HG02588 (cell line): Measurements from ENCODE around the gene RAX.
"Not testable (repeated sequence)": the region's sequence is repeated elsewhere in the genome, so short reads cannot be mapped to it uniquely, and the experiment has no call there.

Source experiments
- ATAC-seq: cut with Tn5 transposase; IDR thresholded peaks from one replicate; pipeline ENCODE4 v1.9.1; 2021; ENCODE audit warnings: mild to moderate bottlenecking, moderate library complexity; ENCODE audit not compliant: unreplicated experiment

The RAX gene

DNA sequence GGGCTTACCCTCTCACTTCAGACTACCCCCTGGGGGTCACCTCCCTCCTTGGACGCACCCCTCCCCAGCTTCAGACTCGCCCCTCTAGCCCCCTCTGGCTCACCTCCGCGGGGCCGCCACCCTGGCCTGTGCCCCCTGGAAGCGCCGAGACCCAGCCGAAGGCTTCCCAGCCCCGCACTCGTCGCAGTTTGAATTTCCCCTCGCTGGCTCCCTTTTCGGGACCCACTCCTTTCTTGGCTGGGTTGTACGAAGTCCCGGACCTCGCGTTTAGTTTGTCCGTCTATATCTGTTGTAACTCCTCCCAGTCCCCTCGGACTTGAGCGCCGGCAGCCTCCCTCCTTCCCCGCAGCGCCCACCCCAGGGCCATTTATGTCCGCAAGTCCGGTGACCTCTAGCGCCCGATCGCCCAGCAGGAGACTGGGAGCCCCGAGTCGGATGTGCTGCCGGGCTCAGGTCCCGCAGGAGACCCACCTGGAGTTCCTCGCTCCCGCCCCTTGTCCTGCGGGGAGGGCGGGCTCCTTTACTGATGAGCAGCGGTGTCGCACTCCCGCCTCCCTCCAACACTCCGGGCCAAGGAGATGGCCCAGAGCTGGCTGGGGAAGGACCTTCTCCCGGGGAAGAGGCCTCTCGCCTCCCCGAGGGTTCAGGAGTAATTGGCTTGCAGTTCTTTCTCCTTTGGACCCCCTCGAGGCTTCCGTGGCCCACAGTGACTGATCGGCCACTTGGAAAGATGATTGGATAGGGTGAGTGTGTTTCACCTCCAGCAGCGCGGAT, 692 bp upstream of the RAX start:
- no peak for ATAC-seq

DNA sequence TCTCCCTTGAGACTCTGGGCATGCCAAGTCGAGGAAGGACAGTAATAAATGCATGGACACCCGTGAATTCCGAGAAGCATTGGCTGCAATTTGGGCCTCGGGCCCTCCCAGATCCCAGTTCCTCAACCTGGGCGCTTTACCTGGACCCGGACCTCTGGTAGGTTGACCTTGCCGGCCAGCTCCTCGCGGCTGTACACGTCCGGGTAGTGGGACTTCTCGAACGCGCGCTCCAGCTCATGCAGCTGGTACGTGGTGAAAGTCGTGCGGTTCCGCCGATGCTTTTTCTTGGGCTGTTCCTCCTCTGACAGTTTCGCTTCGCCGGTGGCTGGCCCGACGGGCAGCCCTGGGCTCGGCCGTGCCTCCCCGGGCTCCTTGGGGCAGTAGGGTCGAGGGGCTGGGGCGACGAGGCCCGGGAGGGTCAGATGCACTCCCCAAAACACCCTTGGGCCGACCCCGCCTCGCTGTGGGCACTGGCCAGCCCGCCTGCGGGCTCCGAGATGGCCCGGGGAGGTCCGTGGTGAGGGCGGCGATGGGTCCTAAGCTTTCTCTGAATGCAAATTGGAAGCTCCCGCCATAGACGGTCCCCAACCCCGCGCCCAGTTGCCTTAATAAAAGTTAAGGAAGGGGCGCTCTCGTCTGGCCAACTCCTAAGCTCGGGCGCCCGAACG, 899 bp downstream of the RAX start:
- peak; percentile 41 for ATAC-seq

DNA sequence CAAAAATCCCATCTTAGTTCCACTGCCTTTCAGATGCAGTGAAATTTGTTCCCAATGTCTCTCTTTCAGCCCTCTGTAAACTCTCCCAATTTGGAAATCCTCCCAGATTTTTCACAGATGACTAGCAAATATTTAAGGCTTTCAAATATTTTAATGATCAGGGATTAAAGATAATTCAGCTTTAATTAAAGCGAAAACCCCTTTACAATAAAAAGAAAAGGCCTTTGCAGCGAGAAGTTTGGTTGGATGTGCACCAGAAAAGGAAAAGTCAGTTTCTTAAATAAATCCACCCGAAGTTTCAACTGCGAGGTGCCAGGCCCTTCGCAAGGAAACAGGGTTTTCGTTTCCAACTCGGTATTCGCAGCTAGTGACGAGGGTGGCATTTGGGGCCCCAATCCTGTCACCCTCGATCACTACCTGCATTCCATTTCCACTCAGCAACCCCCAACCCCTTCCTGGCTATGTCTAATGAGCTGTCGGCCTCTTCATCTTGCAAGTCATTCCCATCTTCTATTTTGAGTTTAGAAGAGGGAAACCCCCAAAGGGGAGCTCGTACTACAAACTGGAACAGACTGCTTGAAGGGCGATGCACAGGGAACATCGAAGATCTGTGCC, 1.5 kb downstream of the RAX start:
- no peak for ATAC-seq

DNA sequence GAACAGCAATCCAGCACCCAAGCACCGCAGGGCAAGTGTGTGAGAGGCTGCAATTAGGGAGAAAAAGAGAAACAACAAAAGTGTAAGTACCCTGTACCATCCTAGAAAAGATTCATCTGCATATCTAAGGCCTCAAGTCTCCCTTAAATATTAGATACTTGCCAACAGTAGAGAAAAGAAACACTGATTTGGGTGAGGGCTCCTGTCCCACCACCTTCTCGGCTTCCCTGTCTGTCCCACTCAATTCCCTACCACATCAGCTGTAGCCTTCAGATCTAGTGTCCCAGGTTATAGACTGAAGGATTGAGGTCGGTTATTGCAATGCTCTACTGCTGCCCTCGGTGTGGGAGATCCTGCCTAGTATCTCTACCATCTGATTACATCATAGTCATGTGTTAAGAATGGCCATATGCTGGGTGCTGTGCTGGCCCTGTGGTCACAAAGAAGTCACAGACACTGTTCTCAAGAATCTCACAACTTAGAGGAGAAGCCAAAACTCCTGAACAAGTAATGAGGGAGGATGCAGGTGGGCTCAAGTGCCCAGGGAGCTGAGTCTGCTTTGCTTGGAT, 2.5 kb downstream of the RAX start:
- no peak for ATAC-seq

DNA sequence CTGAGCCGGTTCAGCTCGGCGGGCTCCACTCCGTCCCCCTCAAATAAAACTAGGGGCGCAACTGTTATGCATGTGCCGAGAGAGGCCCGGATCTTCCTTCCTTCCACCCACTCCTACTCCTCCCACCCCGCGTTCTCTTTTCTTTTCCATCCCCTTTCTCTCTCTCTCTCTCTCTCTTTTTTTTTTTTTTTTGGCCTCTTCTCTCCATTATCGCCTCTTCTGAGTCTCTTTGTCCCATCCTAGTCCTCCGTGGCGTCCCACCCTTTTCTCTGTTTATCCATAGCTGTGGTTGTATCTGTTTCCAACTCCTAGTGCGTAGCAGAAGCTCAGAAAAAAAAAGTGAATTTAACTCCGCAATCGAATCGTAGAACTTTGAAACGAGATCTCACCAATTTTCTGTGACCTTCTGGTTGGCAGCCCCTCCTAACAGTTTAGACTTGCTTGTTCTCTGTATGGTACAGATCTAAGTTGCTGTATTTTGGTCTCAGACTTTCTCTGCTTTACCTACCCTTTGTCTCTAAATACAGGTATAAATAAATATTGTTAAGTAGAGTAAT, 3.6 kb downstream of the RAX start:
- no peak for ATAC-seq

DNA sequence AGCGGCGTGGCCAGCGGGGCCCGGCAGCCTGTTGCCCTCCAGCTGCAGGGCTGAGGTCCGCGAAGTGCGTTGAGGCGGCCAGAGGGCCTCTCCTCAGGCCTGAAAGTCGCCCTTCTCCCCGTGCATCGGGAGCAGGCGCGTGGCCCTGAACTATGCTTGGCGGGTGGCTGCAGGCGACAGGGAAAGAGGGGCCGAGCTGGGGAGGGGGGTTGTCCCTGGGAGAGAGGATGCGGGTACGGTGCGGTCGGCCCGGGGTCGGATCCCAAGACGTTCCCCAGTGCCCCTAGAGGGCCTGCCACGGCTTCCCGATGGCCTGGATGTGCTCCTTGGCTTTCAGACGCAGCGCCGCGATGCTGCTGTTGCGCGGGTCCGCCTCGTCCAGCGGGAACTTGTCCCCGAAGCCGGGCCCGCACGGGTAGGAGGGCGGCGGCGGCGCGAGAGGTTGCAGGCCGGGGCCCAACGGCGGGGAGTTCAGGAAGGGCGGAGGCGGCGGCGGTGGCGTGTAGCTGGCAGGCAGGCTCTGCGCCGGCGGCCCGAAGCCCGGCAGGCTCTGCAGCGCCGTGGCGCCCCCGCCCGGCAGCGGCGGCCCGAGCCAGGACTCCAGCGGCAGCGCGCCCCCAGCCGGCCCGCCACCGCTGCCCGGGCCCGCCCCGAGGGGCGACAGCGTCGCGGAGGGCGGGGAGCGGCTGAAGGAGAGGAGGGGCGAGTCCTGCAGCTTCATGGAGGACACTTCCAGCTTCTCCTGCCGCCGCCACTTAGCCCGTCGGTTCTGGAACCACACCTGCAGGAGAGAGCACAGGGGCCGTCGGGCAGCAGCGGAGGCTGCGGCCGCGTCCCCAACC, 4.3 kb downstream of the RAX start:
- no peak for ATAC-seq

DNA sequence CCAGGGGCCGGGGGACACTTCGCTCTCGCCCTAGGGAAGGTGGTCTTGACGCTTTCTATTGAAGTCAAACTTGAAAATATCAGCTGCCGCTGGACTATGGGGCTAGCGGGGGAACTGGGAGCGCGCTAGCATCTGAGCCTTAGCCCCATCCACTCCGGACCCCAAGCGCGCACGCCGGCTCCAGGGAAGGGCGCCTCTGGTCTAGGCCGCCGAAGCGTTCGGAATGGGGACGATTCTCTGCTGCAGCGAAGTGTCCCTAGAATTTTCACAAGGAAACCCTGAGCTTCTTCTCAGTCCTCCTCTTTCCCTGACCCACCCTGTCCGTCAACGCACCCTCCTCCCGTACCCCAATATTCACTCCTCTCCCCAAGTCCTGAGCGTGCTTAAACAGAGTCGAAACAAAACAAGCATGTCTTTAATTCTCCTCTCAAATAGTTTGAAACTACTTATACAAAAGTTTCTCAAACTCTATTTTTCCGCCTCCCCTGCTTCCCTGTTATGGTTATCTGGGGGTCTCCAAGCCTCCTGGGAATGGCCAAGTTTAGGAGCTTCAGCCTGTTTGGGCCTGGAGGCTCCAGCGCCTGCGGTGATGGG, 5.0 kb downstream of the RAX start:
- no peak for ATAC-seq

DNA sequence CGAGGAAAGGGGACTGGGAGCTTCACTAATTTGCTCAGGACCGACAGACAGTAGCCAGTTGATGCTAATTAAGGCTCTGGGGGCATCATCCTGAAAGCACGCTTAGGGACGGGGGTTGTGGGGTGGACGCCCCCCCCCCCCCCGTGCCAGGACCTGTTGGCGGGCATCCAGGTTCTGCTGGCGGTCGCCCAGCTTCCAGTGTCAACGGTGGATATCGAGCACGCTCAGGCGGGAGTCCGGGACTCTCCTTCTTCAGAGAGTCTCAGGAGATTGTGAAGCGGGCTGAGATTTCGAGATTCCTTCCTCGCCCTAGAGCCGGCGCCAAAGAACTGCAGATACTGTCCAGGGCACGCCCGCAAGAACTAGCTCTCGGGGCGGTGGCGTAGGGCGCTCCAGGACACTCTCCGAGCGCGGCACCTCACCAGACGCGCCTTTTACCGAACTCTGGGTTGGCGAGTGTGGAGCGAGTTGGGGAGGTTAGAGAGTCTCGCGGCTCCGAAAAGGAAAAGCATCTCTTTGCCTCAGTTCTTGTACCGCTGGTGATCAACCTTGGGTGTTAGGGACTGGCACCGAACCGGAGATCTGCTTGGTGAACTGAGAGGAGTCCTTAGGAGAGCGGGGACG, 5.6 kb downstream of the RAX start:
- ATAC-seq = no peak

DNA sequence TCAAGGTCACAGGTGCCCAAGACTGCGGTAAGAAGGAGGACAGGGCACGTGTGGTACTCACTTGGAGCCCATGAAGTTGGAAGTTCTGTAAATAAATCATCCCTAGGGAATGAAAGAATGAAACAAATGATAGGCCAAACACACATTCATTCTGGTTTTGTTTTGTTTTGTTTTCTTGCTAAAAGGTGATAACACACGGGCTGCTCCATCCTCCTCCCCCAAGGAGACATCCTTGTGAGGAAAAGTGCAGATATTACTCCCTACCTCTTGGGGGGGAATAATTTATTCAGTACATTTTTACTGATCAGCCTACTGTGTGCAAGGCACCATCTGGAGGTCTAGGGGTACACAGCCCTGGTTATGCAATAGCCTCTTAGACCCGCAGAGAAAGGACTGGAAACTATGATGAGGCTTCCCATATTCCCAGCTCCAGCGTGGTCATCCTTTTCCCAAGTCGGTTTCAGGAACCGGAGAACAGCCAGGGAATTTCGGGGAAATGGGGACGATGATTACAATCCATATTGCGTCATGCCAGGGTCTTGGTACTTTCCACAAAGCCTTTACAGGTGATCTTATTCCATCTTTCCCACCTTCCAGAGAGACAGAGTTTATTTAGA, 6.3 kb downstream of the RAX start:
- no peak for ATAC-seq

DNA sequence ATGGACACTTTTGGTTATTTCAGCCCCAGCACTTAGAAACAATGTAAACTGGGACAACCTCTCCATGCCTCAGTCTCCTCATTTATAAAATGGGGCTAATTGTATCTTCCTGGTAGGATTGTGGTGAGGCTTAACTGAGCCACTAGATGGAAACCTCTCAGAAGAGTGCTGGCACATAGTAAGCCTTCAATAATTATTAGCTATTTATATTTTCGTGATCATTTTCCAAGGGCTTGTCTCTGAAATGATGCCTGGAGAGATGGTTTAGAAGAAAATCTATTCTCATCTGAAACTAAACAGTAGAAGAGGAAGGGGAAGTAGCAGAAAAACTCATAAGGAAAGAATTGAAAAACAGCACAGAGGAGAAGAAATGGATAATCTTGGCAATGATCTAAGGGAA, 6.8 kb downstream of the RAX start:
- ATAC-seq = no peak

DNA sequence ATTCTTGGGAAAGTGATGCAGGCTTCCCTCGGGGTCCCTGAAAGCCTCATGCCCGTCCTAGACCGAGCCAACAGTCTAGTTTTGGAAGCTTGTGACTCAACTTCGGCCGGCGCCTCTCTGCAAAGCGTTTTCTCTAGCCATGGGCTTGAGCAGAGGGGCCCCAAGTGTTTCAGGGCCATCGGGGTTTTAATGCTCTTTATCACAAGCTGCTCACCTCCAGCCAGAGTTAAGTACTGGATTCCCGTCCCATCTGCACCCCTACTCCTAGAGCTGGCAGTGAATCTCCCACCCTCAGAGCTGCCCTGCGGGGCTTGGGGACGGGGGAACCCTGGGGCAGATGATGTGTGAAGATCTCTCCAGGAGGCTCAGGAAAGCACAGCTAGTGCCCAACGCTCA, 7.3 kb downstream of the RAX start:
- no peak for ATAC-seq

DNA sequence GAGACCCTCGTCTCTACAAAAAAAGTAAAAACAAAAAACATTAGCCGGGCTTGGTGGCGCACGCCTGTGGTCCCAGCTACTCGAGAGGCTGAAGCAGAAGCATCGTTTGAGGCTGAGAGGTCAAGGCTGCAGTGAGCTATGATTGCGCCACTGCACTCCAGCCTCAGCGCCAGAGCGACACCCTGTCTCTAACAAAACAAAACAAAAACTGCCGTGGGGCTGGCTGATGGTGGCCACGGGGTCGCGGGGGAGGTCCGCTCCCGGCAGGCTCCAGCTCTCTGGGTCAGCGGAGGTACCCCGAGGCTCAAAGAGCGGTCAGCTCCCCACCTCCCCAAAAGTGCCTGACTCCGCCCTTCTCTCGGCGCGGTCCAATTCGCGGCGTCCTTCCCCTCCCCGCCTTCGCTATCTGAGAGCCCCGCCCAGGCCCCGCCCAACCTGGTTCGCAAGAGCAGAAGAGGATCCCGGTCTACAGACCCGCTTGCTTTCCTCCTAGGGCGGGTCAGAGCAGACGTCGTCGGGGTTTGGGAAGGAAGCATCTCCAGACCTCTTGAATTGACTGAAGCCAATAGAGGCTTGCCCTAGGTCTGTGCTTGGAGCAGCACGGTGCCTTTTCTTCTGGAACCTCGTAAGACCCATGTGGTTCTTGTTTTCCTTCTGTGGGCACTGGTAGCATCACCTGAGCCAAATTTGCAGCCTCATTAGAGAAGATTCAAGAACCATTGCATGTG, 7.8 kb downstream of the RAX start:
- ATAC-seq = no peak

DNA sequence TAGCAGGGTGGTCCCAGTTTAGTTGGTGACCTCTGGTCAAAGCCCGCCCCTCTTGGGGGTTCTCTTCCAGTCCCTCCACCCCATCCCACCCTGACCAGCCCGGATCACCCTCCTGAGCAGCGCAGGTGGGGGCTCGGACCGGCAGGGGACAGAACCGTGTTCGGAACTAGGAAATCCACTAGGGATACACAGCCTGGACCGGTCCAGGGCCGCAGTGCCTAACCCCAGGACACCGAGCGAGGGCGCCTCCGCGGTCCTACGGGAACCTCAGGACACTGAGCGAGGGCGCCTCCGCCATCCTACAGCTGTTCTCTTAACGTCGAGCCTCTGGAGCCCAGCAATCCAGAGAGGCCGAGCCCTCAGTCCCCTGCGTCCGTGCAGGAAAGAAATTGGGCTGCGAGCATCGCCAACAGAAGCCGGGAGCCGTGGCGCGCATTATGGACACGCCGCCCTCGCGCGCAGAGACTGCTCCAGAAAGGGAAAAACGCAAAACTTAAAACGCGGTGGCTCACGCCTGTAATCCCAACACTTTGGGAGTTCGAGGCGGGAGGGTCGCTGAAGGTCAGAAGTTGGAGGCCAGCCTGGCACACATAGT, 8.5 kb downstream of the RAX start:
- ATAC-seq = no peak

DNA sequence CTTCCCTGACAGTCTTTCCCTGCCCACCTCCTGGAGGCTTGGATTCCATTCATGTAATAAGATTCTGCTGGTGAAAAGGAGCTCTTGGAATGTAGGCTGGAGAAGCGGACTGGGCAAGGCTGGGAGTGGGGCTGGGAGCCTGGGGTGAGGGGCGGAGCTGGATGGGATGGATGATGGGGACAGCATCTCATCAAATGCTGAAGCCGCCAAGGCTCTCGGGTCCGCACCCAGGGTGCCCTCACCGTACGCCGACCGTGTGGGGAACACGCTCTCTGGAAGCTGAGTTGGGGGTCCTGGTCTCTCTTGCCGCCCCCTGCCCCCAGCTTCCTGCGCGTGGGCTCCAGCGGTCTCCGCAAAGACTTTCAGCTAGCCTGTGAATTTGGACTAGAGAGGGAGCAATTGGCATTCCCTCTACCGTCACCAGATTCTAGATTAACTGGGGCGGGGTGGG, 9.1 kb downstream of the RAX start:
- ATAC-seq = no peak

DNA sequence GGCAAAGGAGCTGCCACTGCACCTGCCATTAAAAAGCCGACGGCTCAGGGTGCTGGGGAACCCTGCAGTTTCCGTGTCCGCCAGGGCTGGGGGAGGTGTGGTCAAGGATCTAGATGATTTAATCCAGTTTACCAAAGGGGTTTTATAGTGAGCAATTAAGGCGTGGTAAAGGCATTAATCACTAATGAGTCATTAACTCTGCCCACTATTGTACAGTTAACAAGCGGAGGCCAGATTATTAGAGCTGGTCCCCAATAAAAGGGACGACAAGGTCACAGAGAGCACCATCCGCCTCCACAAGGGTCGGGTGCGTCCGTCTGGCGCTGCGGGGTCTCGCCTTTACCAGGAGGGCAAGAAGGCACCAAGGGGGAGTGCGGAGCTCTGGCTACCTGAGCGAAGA, 9.6 kb downstream of the RAX start:
- ATAC-seq = no peak

DNA sequence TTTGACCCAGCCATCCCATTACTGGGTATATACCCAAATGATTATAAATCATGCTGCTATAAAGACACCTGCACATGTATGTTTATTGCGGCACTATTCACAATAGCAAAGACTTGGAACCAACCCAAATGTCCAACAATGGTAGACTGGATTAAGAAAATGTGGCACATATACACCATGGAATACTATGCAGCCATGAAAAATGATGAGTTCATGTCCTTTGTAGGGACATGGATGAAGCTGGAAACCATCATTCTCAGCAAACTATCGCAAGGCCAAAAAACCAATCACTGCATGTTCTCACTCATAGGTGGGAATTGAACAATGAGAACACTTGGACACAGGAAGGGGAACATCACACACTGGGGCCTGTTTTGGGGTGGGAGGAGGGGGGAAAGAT, 11.0 kb downstream of the RAX start:
- not testable (repeated sequence) for ATAC-seq

DNA sequence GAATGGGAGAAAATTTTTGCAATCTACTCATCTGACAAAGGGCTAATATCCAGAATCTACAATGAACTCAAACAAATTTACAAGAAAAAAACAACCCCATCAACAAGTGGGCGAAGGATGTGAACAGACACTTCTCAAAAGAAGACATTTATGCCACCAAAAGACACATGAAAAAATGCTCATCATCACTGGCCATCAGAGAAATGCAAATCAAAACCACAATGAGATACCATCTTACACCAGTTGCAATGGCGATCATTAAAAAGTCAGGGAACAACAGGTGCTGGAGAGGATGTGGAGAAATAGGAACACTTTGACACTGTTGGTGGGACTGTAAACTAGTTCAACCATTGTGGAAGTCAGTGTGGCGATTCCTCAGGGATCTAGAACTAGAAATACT, 11.4 kb downstream of the RAX start:
- ATAC-seq = not testable (repeated sequence)

DNA sequence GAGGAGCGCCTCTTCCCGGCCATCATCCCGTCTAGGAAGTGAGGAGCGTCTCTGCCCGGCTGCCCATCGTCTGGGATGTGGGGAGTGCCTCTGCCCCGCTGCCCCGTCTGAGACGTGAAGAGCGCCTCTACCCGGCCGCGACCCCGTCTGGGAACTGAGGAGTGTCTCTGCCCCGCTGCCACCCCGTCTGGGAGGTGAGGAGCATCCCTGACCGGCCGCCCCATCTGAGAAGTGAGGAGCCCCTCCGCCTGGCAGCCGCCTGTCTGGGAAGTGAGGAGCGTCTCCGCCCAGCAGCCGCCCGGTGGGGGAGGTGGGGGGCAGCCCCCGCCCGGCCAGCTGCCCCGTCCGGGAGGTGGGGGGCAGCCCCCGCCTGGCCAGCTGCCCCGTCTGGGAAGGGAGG, 17.8 kb downstream of the RAX start:
- ATAC-seq = not testable (repeated sequence)
